ENCODE results near the gene OMA1. TPM values are rescaled to one million over a fixed set of nuclear protein-coding genes. Genes with fewer than 3 reads are reported as not detected.

Gene OMA1
- total and polyA plus RNA-seq, 10 of the 15 experiments (the other 5 are each of a cell fraction or from before 2014, with no cell fraction given): 23.6 to 67.1 (median 47.1) TPM

GRCh38 chr1:58515794-58516401 lies 30.6 kb downstream of the OMA1 start (continued):
- no peak for TF ChIP-seq HDAC6 (IDR thresholded peaks at IDR 0.05; ENCODE audit: unreplicated experiment)
- peak; percentile 47 to 72 (median 59); a peak in 5 of 6 replicates for TF ChIP-seq CTCF (IDR thresholded peaks at IDR 0.05 in 2 of 3, conservative IDR thresholded peaks at IDR 0.05 in 1 of 3; ENCODE audit: control insufficient read depth in 2 of 3, extremely low read depth in 1 of 3, insufficient read depth in 1 of 3, low read depth in 3 of 3, low read length in 3 of 3)
- no peak for TF ChIP-seq LARP7 (IDR thresholded peaks at IDR 0.05)
- 0 out of 4 replicates have a peak, but pooled peaks of 1 of the 2 experiments have one; percentile 9 for TF ChIP-seq BHLHE40 (IDR thresholded peaks at IDR 0.05; ENCODE audit: borderline replicate concordance in 1 of 2, low read depth in 2 of 2, low read length in 1 of 2)
- TF ChIP-seq SMC3 (IDR thresholded peaks at IDR 0.05; ENCODE audit: borderline replicate concordance, low read length): peak; percentile 91
- TF ChIP-seq, protein P1, sequence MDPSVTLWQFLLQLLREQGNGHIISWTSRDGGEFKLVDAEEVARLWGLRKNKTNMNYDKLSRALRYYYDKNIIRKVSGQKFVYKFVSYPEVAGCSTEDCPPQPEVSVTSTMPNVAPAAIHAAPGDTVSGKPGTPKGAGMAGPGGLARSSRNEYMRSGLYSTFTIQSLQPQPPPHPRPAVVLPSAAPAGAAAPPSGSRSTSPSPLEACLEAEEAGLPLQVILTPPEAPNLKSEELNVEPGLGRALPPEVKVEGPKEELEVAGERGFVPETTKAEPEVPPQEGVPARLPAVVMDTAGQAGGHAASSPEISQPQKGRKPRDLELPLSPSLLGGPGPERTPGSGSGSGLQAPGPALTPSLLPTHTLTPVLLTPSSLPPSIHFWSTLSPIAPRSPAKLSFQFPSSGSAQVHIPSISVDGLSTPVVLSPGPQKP (IDR thresholded peaks at IDR 0.05; ENCODE audit: low read depth, low read length): no peak
- no peak for TF ChIP-seq SKIL (IDR thresholded peaks at IDR 0.05; ENCODE audit: low read depth, poor library complexity, severe bottlenecking)

All from GM12878 (cell line).